Germinal center (tissue), 1 donor: ENCODE results near the gene MEIOB.
"Not testable (repeated sequence)": the region's sequence is repeated elsewhere in the genome, so short reads cannot be mapped to it uniquely, and the experiment has no call there.

Experiments used
- DNase-seq: peaks from one replicate; pipeline ENCODE4 v3.0.0; 2012; ENCODE audit warnings: mixed read lengths, low spot score

The MEIOB gene, protein sequence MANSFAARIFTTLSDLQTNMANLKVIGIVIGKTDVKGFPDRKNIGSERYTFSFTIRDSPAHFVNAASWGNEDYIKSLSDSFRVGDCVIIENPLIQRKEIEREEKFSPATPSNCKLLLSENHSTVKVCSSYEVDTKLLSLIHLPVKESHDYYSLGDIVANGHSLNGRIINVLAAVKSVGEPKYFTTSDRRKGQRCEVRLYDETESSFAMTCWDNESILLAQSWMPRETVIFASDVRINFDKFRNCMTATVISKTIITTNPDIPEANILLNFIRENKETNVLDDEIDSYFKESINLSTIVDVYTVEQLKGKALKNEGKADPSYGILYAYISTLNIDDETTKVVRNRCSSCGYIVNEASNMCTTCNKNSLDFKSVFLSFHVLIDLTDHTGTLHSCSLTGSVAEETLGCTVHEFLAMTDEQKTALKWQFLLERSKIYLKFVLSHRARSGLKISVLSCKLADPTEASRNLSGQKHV

DNA sequence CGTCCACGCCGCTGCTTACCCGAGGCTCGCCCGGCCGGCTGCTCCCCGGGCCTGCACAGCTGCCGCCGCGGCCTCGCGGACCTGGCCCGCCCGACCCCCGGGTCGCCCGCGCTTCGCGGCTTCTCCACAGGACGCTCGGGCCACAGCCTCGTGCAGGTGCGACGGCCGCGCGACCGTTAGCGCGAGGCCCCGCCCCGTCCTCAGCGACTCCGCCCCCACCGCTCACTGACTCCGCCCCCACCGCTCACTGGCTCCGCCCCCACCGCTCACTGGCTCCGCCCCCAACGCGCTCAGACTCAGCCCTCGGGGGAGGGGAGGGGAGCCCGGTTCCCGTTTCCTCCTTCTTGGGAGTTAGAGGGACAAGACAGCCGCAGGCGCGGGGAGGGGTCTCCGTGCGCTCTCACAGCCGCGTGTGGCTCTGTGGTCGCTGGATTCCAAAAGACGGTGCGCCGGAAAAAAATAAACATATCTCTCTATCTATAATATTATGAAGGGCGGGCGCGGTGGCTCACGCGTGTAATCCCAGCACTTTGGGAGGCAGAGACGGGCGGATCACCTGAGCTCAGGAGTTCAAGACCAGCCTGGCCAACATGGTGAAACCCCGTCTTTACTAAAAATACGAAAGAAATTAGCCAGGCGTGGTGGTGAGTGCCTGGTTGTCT is at the start of gene MEIOB:
Gene MEIOB (minus strand): TSS at position 191 of the 662 bp plus-strand sequence. CDS start 3,989 bp downstream, outside the sequence.
- DNase-seq, result peak; percentile 10

DNA sequence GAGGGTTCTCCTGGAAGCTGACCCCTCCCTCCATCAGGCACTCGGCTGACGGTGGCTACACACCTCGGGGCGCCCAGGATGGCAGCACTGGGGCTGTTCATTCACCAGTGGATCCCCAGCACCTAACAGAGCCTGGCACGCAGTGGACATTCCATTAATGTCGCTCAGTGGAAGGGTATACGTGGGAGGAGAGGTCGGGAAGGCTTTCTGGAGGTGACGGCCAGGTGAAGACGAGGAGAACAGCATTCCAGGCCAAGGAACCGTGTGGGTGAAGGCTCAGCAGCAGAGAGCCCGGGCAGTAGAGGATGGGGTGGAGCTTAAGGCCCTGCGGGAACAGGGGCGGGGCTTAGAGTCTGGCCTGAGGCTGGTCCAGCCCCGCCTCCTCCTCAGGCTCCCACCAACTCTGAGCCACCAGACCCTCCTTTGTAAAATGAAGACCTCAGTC is 48.8 kb upstream of the MEIOB start:
- no peak for DNase-seq

DNA sequence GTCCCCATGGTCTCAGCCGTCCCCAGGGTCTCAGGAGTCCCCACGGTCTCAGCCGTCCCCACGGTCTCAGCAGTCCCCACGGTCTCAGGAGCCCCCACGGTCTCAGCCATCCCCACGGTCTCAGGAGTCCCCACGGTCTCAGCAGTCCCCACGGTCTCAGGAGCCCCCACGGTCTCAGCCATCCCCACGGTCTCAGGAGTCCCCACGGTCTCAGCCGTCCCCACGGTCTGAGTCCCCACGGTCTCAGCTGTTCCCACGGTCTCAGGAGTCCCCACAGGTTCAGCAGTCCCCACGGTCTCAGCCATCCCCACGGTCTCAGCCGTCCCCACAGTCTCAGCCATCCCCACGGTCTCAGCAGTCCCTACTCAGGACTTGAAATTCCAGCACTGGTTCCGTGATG is 48.2 kb upstream of the MEIOB start:
- not testable (repeated sequence) for DNase-seq

DNA sequence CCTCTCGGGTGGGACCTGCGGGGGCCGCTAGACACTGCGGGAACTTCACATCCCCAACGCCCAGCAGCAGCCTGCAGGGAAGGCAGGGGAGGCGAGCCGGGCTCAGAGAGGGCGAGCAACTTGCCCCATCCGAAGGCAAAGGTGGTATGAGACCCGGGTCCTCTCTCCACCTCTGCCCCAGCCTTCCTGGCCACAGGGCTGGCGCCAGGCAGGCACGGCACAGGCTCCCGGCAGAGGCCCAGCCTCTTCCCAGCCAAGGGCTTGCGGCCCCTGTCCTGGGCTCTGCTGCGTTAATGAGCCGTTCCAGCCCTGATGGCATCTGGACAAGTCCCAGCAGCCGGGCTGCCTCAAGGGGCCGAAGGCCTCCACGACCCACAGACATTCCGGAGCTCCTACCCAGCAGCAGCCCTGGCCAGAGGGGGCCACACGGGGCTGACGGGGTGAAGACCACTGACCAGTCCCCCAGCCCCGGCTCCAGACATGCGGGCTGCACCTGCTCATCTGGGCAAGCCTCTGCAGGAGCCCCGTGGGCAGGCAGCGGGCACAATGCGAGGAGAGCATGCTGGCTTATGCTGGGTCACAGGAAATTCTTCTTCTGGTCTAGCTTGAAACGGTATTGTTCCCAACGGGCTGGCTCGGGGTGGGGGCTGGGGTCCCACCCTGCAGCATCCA is 47.5 kb upstream of the MEIOB start:
- no peak for DNase-seq

DNA sequence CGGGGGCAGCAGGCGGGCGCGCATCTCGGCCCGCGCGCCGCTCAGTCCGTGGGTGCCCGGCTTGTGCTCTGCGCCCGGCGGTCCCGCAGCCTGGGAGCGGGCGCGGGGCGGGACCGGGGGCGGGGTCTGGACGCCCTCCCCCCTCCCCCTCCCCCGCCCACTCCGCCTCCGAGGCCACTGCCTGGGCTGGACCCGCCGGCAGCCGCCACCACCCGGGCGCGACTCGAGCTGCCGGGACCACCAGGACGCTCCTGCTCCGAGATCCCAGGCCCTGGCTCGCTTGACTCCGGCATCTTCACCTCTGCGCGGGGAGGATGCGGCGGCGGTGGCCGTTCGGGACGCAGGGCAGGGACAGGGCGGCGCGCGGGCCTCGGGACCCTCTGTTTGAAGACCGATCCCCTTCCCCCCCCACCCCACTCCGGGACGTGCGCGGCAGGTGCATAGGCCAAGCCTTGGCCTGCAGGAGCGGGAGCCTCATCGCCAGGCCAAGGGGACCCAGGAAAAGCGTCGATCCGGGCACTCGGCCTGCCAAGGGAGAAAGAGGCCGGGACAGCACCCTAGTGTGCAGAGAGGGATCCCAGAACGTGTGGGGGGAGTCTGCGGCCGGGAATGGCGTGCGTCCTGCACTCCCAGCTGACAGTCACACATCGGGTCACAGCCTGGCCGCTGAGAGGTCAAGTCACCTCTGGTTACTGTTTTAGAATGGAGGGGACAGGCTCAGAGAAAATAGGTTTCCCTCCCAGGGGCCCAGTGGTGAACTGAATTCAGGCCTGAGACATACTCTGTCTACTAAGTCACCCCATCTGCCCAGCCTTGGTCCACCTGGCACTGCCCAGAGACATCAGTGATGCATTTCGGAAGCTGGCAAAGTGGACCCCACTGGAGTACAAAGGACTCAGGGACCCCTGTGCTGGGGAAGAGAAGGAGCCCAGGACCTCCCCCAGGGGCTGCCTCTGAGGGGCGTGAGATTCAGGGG is 46.7 kb upstream of the MEIOB start, which contains the start of gene HS3ST6:
Gene HS3ST6 (minus strand): TSS at position 65 of the 976 bp plus-strand sequence. CDS start 92 bp downstream, outside the sequence.
- no peak for DNase-seq

DNA sequence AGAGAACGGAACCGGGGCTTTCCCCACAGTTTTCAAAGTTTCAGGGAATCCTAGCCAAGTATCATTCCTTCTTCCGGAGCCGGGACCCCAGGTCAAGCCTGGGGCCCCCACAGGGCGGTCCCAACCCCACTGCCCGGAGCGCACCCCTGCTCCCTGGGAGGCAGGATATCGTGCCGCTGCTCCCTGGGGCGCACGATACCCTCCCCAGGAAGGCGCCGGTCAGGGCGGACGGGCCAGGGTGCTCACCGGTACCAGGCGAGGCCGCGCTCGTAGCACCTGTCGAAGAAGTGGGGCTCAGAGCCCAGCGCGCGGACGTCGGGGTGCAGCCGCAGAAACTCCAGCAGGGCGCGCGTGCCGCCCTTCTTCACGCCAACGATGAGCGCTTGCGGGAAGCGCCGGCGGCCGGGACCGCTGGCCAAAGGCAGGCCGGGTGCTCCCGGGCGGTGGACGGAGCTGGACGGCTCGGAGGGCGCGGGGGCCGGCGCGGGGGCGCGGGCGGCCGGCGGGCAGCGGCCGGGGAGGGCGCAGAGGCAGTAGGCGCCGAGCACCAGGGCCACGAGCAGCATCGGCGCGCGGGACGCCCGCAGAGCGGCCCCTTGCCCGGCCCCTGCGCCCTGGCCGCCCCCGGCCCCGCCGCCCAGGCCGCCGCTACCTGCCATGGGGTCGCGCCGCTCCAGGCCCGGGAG is 45.8 kb upstream of the MEIOB start:
- DNase-seq, result no peak

DNA sequence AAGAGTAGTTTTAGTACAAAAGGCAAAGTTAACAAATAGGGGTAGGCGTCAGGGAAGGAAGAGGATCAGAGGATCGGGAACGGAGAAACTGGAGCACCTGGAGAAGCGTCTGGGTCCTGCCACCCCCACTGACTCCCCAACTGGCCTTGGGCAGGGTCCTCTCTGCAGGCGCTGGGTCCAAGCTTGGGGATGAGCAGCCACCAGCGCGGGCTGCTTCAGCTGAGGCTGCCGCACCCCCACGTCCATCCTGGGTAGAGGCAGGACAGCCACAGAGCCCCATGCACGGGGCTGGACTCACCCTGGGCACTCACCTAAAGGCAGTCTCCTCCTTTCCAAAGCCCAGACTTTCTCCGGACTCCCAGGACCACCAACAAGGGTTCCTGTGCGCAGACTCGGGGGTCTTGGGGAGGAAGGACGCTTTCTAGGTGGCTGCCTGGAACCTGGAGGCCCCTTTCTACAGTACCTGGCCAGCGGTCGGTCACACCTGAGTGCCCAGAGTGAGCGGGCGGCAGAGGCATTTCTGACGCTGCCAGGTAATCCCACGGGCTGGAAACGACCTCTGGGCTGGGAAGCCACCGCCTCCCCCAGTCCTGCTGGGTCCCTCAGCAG is 45.2 kb upstream of the MEIOB start:
- DNase-seq, result no peak

DNA sequence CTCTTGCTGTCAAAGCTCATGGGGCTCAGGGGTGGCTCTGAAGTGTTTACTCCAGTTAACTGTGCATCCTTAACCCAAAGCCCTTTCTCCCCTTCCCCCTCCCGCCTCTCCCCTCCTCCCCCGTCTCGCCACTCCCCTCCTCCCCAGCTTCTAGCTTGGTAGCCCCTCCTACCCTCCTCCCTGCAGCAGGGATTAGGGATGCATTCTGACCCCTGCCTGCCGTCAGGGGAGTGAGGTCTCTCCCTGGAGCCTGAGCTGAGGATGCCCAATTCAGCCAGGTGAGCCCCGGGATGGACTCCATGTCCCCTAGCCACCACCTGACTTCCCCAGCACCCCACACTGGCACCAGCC is 44.7 kb upstream of the MEIOB start:
- DNase-seq, result no peak

DNA sequence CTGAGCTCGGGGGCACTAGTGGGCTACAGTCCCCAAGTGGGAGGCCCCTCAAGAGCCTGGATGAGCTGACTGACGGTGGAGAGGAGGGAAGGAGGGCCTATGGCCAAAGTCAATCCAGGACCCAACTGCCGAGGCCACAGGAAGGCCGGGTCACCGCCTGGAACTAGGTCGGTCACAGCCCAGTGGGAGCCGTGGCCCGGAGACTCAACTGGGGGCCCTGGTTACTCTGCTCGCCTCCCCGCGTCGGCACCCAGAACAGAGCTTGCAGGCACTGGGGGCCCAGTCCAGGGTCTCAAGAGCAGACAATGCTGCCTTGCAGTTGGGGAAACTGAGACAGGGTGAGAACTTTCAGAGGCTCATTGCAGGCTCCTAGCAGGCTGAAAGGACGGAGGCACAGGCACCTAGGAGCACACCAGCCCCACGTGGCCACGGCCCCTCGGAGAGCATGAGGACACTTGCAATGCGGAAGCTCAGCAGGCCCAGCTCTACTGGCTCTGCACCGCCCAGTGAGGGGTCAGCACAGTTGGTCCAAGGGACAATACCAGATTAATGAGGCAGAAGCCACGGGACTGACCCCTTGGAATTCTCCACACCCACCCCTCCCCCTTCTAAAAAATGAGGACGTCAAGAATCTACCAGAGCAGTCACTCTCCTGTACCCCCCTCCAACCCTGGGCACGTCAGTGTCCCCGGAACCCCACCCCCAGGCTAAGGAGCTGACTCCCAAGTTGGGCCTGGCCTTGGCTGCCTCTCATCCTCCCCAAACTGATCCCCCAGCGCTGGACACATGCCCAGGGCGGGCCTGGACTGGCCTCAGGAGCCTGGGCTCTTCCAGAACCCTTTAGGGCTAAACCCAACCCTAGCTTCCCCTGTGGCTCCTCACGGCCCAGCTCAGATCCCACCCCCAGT is 44.0 kb upstream of the MEIOB start:
- DNase-seq, result no peak

DNA sequence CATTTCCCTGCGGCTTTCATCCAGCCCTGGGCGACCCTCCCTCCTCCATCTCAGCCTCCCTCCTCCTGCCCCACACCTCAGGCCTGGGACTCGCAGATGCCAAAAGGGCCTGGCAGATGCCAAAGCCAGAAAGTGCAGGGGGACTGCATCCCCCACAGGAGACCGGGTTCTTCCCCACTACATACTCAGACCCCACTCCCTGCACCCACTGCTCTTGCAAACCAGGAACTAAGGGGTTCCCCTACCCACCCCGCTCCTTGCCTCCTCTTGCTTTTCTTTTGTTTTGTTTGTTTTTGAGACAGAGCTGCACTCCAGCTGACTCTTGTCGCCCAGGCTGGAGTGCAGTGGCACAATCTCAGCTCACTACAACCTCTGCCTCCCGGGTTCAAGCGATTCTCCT is 43.0 kb upstream of the MEIOB start:
- DNase-seq, result no peak

DNA sequence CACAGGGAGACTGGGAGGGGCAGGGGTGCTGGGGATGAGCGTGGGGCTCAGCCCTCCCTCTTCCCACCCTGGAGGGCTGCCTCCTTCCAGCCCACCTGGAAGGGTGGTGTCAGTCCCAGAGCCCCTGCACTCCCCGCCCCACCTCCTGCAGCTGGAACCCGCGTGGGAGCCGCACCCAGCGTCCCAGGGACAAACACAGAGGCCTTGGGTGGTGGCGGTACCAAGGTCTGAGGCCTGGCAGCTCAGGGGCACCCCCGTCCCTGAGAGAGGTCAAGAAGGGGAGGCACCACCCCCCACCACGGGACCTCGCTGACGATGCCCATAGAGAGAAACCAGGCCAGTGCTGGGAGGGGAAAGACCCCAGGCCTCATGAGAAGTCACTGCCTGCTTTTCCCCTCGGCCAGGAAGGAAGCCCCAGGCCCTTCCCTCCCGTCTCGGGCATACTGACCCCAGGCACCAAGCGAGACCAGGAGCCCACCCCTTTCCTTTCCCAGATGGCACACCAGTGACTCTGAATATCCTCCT is 42.2 kb upstream of the MEIOB start:
- no peak for DNase-seq

DNA sequence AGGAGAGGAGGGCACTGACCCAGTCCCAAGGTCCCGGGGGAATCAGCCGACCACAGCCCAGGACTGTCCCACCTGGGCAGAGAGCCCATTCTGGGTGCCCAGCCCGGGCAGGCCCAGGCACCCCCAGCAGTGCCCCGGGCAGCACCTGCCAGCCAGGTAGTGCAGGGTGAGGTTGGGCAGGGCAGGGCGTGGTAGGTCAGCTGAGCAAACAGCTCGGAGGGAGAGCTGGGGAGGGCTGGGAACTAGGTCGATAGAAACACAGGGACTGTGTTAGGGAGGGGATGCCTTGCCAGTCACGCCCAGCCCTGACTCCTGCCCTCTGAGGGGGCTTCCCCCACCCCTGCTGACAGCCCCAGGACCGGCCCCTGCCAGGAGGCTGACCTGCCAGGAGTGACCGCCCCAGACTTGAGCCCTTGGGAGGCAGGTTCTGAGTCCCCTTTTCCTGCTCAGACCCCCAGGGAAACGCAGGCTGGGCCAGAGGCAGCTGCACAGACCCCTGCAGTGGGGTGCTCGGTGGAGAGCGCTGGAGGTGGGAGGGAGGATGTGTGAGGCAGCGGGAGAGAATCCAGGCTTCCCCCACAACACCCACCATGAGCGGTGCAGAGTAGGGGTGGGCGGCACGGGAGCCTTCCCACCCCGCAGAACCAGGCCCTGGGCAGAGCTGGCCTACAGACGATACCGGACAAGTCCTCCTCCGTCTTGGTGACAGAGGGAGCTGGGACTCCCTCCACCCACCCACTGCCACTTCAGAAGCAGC is 41.5 kb upstream of the MEIOB start:
- DNase-seq, result no peak

DNA sequence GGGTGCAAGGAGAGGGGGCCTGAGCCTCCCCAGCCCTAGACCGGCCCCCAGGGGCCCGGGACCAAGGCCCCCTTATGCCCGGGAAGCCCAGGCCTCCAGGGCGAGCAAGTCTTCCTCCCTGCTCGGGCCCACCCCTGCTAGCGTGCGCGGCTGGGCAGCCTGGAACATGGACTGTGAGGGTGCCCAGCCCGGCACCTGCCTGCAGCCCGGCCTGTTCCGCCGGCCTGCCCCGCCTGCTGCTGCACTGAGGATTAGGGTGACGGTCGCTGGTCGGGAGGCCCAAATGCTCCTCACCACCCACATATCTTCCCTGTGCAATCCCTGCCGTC is 40.2 kb upstream of the MEIOB start:
- no peak for DNase-seq

DNA sequence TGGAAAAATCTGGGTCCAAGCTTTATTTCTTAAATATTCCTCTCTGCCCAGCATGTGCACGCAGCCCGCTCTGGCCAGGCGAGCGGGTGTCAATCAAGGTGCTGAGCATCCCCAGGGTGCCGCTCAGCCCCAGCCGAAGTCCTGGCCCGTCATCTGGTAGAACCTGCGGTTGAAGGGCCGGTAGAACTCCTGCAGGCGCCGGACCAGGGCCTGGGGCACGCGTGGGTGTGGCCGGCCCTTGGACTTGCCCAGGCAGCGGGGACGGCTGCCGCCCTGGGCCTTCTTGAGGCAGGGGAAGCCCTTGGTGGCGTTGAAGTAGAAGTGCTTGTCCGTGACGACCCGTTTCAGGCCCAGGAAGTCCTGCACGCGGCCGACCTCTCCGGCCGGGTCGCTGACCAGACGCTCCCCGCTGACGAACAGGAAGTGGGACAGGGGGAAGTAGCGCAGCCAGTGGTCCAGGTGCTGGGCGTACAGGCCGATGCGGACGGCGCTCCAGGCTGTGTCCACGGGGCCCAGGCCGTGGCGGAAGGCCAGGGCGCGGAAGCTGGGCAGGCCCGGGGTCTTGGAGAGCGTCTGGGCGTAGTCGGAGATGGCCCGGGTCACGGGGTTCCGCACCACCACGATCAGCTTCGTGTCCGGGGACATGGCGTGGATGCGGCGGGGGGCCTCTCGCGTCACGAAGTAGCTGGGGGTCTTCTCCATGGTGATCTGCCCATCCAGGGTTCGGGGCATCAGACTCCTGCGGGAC is 39.7 kb upstream of the MEIOB start:
- no peak for DNase-seq

DNA sequence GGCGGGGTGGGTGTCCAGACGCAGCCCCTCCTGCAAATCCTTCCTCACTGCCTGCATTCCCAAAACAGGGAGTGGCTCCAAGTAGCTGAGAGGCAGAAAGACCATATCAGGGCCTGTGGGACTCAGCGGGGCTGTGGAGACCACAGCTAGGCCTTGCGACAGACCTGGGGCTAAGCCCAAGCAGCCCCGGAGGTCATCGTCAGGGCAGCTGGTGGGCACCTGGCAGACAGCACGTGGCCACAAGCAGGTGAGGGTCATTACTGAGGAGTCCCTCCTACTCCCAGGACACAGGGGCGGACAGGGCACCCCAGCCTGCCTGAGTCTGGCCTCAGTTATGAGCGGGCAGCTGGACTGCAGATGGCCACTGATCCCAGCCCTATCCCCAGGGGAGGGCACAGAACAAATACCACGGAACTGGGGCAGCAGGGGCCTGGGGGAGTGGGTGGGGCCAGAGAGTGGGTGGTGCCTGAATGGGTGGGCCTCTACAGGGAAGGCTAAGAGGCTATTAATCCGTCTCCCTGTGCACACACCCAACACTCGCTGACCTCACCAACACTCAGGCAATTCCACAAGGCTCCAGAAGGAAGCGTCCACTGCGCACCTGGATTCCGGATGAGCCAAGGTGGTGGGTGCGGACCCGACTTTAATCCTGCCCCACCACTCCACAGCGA is 37.7 kb upstream of the MEIOB start:
- DNase-seq, result no peak

DNA sequence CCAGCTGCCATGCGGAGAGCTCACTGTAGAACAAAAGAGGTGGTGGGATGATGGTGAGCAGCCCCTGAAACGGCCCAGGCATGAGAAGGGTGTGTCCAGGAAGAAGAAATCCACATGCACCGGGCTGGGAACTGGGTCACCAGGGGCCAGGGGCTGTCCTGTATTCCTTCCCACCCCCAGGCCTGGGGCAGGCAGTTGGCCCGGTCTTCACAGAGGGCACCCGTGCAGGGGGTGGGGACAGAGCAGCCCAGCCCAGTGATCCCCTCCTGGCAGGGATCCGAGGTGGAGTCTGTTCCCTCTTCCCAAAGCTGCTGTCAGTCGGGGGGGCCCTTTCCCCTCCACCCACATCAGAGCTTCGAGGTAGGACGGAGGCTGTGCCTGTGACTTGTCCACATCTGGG is 37.0 kb upstream of the MEIOB start:
- DNase-seq, result no peak

DNA sequence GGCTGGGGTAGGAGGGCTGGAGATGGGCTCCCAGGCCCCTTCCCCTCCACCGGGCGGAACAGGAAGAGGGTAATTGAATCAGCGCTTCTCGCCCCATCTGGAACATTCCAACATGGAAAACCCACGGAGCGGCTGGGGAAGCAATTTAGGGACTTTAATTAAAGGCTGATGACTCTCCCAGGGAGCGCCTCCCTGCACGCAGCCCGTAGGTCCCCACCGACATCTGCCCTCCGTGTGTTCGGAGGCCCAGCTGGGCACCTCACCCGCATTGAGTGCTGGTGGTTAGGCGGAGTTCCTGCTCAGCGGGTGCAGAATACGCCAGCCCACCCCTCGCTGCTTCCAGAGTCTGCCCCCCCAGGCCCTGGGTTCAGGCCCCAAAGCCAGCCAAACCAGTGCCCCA is 36.2 kb upstream of the MEIOB start:
- no peak for DNase-seq
